HG03159 (cell line): ENCODE data around the gene DNAJB4.

Experiments
- ATAC-seq: cut with Tn5 transposase; IDR thresholded peaks from one replicate; pipeline ENCODE4 v1.9.1; 2021; ENCODE audit warnings: mild to moderate bottlenecking, moderate library complexity; ENCODE audit not compliant: unreplicated experiment

The DNAJB4 gene

DNA sequence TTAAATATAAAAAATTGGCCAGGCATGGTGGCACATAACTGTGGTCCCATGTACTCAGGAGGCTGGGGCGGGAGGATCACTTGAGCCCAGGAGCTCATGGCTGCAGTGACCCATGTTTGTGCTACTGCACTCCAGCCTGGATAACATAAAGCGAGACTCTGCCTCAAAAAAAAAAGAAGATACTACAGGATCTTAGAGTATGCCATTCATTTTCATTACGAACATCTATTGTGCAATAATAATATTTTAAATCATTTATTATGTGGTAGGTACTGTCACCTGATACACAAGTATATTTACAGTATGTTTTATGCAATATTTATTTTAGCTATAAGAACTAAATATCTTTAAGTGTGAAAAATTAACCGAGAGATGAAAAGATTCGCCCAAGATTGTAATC is 31.7 kb downstream of the DNAJB4 start:
- no peak for ATAC-seq

- no peak for ATAC-seq
These were observed 33.3 kb downstream of the DNAJB4 start for GRCh38 chr1:78038071-78038470.

DNA sequence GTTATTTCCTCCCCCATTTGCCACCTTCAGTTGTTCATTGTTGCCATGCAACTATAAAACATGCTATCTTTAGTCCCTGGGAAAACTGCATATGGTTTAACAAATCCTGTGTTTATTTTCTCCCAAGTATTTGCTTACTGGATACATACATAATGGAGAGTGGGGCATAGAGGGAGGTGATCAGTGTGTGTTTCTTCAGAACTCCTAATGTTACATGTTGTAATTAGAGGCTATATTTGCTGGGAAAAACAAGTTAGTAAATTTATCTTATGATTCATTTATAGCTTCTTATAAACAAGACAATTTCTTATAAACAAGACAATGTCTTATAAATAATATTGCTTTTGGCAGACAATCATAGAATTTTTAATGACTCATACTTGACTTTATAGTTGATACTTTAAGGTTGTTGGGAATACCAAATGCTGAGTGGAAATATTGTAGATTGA is 33.8 kb downstream of the DNAJB4 start:
- no peak for ATAC-seq

DNA sequence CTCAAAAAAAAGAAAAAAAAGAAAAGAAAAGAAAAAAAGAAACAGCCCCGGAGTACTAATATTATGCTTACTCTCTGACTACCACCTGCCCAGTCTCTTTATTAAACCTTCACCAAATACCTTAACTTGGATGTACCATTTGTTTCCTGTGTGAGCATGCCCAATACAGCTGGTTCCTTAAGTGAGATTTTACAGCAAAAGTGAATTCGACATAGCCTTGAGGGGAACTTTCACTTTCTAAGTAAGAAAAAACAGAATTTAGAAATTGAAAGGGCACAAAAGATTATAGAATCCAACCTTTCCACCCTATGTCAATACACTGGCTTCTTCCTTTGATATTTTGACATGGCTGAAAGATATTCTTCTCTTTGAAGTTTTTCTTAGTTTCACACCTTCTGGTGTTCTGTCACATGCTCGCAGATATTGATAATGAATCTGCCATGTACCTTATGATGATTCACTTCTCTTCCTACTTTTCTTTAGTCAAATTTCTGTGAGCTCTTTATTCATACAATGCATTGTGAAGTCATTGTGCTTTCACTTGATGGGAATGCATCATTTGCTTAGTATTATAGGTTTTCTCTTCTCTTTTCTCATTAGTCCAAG is 35.8 kb downstream of the DNAJB4 start:
- no peak for ATAC-seq

DNA sequence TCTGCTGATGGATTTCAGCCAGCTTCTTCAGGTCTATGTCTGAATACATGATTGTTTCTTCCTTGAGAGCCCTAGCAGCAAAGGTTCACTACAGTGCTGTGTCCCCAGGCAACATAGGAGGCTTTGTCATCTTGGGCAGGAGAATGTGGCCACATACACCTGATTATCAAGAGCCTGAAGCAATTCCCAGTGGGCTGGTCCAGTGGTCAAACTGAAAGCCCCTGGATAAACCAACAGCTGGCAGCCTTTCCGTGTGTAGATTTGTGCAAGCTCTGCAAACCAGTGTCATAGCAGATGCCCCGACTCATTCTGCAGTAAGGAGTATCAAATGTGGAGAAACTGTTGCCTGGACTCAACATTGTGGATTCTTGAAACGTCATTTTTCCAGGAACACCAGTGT is 38.7 kb downstream of the DNAJB4 start:
- no peak for ATAC-seq

DNA sequence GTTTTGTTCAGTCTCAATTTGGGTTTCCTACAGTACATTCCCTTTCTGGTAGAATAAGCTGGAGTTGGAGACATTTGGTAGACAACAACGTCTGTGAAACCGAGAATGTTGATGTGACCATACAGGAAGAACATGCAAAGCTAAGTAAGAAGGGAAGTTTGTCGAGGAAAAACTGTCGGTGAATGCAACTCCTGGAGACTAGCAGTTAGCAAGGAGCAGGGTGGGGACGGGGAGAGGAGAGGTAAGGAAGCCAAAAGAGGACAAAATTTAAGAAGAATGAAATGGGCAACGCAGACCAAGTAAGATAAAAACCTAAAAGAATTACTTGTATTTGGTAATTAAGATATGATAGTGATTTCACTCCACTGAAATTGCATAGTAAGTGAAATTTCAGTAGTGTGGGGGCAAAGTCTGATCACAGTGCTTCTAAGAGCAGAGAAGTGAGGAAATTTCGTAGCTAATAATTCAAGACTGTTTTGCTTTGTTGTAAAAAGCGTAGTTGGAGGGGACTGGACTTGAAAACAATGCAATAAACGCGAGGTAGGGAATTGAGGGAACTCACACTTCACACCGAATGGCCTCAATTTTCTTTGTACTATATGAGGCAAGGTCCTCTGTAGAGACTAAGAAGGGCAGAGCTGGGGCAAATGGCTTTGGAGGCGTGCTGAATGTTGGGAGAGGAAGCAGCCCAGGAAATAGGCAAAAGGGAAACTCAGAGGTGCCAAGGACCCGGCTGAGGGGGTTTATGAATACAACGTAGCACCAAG is 40.2 kb downstream of the DNAJB4 start:
- ATAC-seq = no peak

DNA sequence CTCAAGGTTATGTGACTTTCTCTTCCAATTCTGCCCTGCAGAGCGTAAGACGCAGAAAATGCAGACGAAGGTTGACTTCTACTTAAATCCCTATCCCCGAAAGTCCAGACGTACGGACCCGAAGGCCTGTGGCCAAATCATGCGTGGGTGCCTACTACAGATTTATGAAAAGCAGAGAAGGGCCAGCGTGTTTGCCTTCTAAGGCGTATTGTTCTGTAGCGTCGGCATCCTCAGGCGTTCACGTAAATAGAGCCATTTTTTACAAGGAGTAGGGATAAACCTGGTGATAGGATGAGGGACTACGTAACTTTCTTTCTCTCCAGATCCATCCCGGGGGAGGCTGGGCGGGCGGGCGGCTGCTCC is 40.8 kb downstream of the DNAJB4 start:
- ATAC-seq = no peak

- ATAC-seq = no peak
These were observed 41.4 kb downstream of the DNAJB4 start, which contains the start of gene GIPC2 for GRCh38 chr1:78045926-78046778. Gene GIPC2, plus strand, starts transcription at chr1:78045966. Its CDS starts 129 bp downstream, at chr1:78046095.

DNA sequence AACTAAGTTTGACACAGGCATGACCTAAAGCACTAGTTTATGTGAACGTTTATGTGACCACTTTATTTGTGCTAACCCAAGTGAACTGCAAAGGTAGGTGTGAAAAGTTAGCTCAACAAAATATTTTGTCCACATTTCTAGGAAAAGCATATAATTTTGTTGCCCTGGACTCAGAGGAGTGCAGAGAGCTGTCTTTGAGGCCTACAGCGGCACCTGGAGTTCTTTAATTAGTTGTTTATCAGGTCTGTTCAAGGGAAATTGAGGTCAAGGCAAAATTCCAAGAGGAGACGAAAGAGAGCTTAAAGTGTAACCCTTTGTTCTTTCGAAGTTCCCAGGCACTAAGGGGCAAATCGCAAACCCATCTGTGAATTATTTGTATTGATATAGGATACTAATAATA is 42.4 kb downstream of the DNAJB4 start:
- ATAC-seq = no peak

- no peak for ATAC-seq
These were observed 42.9 kb downstream of the DNAJB4 start for GRCh38 chr1:78047631-78048030.

GRCh38 chr1:78048446-78048845 is 43.7 kb downstream of the DNAJB4 start:
- no peak for ATAC-seq

DNA sequence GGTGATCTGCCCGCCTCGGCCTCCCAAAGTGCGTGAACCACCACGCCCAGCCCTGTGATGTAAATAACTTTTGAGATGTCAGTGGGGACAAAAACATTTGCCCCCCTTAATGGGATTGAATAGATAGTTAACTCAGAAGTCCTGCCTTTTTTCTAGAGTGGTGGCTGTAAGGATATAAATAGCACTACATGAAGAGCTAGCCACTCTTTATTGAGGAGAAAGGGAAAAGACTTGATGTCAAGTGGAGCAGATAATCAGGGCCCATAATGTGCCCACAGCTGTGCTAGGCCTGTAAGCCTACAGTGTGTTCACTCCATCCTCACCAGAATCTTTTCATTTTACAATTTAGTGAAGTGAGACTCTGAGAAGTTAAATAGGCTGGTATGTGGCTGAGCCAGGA is 44.7 kb downstream of the DNAJB4 start:
- no peak for ATAC-seq

GRCh38 chr1:78051005-78051404 is 46.3 kb downstream of the DNAJB4 start:
- ATAC-seq = no peak

GRCh38 chr1:78052685-78053405 is 48.1 kb downstream of the DNAJB4 start:
- no peak for ATAC-seq

GRCh38 chr1:78053498-78053897 is 48.8 kb downstream of the DNAJB4 start:
- no peak for ATAC-seq

GRCh38 chr1:78054559-78054958 is 49.8 kb downstream of the DNAJB4 start:
- no peak for ATAC-seq

DNA sequence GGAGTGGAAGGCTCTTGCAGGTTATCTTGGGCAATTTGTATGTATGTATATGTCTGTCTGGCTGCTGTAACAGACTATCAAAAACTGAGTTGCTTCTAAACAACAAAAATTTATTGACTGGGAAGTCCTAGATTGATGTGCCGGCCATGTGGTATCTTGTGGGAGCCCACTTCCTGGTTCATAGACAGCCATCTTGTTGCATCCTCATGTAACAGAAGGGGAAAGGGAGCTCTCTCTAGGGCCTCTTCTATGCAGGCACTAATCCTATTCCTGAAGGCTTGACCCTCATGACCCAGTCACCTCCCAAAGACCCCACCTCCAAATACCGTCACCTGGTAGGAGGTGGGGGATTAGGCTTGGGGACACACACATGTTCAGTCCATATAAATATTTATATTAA is 50.2 kb downstream of the DNAJB4 start:
- ATAC-seq = no peak

GRCh38 chr1:78055565-78056132 is 50.9 kb downstream of the DNAJB4 start:
- ATAC-seq = no peak

- ATAC-seq = no peak
These were observed 53.9 kb downstream of the DNAJB4 start for GRCh38 chr1:78058670-78059069.

- ATAC-seq = peak; percentile 75
These were observed 56.3 kb downstream of the DNAJB4 start for GRCh38 chr1:78060857-78061563.
